ENCODE measurements around the gene ACSM2A. TPM values are rescaled to one million over a fixed set of nuclear protein-coding genes. Genes with fewer than 3 reads are reported as not detected.
"Not testable (repeated sequence)": the region's sequence is repeated elsewhere in the genome, so short reads cannot be mapped to it uniquely, and the experiment has no call there.

Gene ACSM2A, protein sequence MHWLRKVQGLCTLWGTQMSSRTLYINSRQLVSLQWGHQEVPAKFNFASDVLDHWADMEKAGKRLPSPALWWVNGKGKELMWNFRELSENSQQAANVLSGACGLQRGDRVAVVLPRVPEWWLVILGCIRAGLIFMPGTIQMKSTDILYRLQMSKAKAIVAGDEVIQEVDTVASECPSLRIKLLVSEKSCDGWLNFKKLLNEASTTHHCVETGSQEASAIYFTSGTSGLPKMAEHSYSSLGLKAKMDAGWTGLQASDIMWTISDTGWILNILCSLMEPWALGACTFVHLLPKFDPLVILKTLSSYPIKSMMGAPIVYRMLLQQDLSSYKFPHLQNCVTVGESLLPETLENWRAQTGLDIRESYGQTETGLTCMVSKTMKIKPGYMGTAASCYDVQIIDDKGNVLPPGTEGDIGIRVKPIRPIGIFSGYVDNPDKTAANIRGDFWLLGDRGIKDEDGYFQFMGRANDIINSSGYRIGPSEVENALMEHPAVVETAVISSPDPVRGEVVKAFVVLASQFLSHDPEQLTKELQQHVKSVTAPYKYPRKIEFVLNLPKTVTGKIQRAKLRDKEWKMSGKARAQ
- not detected for polyA plus RNA-seq (2012; ENCODE audit: insufficient read length, low read depth)

DNA sequence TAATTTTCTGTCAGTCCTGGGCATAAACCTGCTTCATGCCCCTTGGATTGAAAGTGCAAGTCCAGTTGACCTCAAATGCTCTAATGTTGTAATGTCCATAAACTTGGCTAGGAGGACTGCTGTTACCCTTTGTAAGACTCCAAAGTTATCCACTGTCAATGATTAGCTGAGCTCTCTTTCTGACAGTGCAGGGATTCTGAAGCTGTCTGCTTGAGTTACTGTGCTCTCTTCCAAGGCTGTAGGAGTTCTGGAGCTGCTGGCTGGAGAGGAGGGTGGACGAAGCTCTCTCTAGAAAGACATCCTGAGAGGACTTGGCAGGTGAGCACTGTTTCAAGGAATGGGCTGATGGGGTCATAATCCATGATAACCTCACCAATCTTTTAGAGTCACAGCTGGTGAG, at the start of gene ACSM2A:
ACSM2A (plus strand) TSS at position 158 of the 400 bp plus-strand sequence. CDS start 8,594 bp downstream, outside the sequence.
- TF ChIP-seq FOXP2 (optimal IDR thresholded peaks at IDR 0.05; ENCODE audit: borderline replicate concordance, extremely low read depth, extremely low read length, insufficient read depth); SIN3A (IDR thresholded peaks at IDR 0.05; ENCODE audit: borderline replicate concordance, insufficient read depth, low read length); TAF1 (IDR thresholded peaks at IDR 0.05; ENCODE audit: borderline replicate concordance, insufficient read depth, low read length): not testable (repeated sequence)

DNA sequence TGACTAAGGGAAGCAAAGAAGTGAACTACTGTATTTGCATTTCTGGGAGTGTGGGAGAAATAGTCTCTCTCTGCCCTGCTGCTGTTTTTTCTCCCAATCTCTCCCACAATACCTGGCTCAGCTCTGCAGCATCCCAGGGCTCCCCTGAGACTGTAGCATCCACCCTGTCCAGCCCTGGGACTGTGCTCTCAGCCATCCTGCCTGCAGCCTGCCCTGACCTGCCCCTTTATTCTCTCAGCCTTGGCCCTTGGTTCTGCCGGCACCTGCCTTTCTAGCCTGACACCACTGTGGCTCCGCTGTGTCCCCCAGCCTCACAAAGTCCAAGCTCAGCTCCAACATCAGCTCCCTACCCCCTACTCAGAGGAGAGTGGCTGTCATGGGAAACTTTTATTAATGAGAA, 48.7 kb upstream of the ACSM2A start:
- TF ChIP-seq SIN3A (IDR thresholded peaks at IDR 0.05; ENCODE audit: borderline replicate concordance, insufficient read depth, low read length) (no peak), POLR2AphosphoS5 (IDR thresholded peaks at IDR 0.05; ENCODE audit: low read depth, low read length) (no peak), TAF1 (IDR thresholded peaks at IDR 0.05; ENCODE audit: borderline replicate concordance, insufficient read depth, low read length) (no peak), FOXP2 (optimal IDR thresholded peaks at IDR 0.05; ENCODE audit: borderline replicate concordance, extremely low read depth, extremely low read length, insufficient read depth) (no peak)
- TF ChIP-seq, protein P1, sequence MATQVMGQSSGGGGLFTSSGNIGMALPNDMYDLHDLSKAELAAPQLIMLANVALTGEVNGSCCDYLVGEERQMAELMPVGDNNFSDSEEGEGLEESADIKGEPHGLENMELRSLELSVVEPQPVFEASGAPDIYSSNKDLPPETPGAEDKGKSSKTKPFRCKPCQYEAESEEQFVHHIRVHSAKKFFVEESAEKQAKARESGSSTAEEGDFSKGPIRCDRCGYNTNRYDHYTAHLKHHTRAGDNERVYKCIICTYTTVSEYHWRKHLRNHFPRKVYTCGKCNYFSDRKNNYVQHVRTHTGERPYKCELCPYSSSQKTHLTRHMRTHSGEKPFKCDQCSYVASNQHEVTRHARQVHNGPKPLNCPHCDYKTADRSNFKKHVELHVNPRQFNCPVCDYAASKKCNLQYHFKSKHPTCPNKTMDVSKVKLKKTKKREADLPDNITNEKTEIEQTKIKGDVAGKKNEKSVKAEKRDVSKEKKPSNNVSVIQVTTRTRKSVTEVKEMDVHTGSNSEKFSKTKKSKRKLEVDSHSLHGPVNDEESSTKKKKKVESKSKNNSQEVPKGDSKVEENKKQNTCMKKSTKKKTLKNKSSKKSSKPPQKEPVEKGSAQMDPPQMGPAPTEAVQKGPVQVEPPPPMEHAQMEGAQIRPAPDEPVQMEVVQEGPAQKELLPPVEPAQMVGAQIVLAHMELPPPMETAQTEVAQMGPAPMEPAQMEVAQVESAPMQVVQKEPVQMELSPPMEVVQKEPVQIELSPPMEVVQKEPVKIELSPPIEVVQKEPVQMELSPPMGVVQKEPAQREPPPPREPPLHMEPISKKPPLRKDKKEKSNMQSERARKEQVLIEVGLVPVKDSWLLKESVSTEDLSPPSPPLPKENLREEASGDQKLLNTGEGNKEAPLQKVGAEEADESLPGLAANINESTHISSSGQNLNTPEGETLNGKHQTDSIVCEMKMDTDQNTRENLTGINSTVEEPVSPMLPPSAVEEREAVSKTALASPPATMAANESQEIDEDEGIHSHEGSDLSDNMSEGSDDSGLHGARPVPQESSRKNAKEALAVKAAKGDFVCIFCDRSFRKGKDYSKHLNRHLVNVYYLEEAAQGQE (IDR thresholded peaks at IDR 0.05; ENCODE audit: insufficient read depth in 1 of 2, low read depth in 2 of 2, low read length in 2 of 2), result no peak

DNA sequence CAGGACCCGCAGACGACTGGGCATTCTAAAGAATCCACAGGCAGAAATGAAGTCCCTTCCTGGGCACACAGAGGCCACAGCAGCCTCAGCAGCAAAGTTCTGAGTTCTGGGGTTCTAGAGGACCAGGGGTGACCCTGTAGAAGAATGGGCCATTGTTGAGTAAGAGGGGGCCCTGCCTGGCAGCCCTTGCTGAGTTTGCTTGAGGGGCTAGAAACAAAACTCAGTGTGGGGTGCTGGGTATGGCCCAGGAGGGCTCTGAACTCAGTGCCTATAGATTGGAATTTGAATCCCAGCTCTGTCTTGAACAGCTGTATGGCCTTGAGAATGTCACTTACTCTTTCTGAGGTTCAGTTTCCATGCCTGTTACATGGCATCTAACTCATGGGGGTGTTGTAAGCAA, 46.7 kb upstream of the ACSM2A start, which contains the start of gene PDILT:
PDILT (minus strand) TSS at position 101 of the 400 bp plus-strand sequence. CDS start 5,437 bp downstream, outside the sequence.
- no peak for TF ChIP-seq SIN3A (IDR thresholded peaks at IDR 0.05; ENCODE audit: borderline replicate concordance, insufficient read depth, low read length)
- TF ChIP-seq FOXP2 (optimal IDR thresholded peaks at IDR 0.05; ENCODE audit: borderline replicate concordance, extremely low read depth, extremely low read length, insufficient read depth), result no peak
- TF ChIP-seq, protein P1 (IDR thresholded peaks at IDR 0.05; ENCODE audit: insufficient read depth in 1 of 2, low read depth in 2 of 2, low read length in 2 of 2), result no peak
- no peak for TF ChIP-seq POLR2AphosphoS5 (IDR thresholded peaks at IDR 0.05; ENCODE audit: low read depth, low read length)
- no peak for TF ChIP-seq TAF1 (IDR thresholded peaks at IDR 0.05; ENCODE audit: borderline replicate concordance, insufficient read depth, low read length)

DNA sequence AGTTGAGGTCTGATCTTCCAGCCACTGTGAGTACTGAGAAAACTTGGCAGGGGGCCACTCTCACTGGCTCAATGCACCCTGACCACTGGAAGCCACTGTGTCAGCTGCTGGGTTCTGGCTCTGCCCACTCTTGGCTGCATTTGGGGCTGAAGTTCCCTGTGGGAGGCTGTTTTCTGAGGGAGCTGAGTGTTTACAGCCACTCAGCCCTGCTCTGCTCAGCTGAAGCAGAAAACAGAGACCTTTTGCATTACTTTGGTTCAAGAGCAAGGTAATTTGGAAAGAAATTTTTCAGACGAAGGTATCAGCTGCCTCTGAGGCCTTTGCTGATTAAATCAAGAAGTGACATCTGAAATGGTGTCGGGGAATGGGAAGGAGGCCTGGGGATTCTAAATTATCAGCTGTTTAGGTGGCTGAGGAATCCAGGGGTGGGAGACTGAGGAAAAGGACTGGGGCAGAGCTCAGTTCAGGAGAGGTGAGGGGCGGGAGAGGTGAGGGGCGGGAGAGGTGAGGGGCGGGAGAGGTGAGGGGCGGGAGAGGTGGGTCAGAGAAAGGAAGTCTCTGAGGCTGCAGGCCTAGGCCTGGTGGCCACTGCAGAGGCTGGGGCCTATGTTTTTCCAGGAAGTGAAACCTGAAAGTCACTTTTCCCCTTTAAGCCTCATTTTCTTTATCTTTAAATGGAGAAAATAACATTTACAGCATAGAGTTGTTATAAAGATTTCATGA, 41.8 kb upstream of the ACSM2A start, which contains the start of gene ACSM5:
ACSM5 (plus strand) TSS at position 137 of the 723 bp plus-strand sequence. CDS start 1,951 bp downstream, outside the sequence.
- TF ChIP-seq, protein P1 (IDR thresholded peaks at IDR 0.05; ENCODE audit: insufficient read depth in 1 of 2, low read depth in 2 of 2, low read length in 2 of 2), result no peak
- no peak for TF ChIP-seq TAF1 (IDR thresholded peaks at IDR 0.05; ENCODE audit: borderline replicate concordance, insufficient read depth, low read length)
- TF ChIP-seq SIN3A (IDR thresholded peaks at IDR 0.05; ENCODE audit: borderline replicate concordance, insufficient read depth, low read length), result no peak
- no peak for TF ChIP-seq FOXP2 (optimal IDR thresholded peaks at IDR 0.05; ENCODE audit: borderline replicate concordance, extremely low read depth, extremely low read length, insufficient read depth)
- TF ChIP-seq POLR2AphosphoS5 (IDR thresholded peaks at IDR 0.05; ENCODE audit: low read depth, low read length), result no peak

Measured in PFSK-1 (cell line).